GM19240 (cell line): ENCODE measurements around the gene SOX18.
"Not testable (repeated sequence)": the region's sequence is repeated elsewhere in the genome, so short reads cannot be mapped to it uniquely, and the experiment has no call there.

Experiments
- DNase-seq: peaks from one replicate; pipeline ENCODE4 v3.0.0; 2011; ENCODE audit warnings: low spot score; ENCODE audit not compliant: insufficient read length

The SOX18 gene

DNA sequence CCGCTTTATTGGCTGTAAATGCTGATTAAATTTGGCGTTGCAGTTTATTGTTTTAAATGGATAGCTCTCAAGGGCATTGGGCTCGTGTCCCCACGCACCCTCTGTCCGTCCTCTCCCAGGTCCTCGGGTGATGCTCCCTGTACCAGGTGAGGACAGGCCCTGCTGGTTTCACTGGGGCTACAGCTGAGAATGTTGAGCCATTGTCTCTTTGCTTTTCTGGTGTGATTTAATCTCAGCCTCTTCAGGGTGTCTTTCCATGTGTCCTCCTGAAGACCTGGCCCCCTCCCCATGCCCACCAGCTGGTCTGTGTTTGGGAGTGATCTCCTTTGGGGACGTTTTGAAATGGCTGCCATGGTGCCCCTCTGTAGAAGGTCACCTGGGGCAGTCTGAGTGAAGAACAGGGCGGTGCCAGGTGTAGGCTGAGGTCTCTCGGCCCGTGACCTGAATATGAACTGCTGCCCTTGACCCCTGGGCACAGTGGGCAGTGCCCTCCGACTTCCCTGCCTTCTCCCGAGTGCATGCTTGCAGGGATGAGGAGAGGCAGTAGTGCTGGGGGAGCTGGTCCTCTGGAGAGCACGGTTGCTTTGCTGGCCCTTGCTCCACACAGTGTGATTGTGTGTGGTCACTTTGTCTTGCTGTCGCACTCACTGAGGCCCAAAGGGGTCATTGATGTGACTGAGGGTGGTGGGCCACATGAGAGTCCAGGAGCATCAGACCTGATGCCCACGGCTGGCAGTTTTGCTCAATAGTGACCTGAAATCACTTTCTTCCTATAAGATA is 25.9 kb downstream of the SOX18 start:
- no peak for DNase-seq

DNA sequence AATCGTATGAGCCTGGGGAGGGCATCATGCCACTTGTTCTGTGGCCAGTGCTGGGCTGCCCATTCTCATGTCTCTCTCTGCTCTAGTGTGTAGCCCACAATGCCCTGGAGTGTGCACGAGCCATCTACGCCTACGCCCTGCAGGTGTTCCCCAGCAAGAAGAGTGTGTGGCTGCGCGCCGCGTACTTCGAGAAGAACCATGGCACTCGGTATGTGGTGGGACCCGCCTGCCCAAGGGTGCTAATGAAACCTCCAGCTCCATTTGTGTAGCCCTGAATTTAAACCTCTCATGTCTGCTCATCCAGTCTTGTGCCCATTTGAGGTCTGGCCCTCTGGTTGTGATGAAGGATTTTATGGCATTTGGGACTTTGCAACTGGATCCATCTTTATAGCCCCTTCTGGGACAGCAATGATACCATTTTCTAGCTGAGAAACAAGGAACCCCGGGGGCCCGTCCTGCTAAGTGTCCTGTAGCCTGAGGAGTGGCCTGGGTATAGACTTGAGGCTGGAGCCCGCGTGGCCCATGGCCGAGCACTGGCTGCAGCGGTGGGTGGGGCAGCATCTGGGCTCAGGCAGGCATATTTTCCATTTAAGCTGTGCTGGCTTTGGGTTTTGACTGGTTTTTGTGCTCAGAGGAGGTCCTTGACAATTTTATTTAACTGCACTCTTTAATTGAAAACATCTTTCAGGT is 26.6 kb downstream of the SOX18 start:
- no peak for DNase-seq

DNA sequence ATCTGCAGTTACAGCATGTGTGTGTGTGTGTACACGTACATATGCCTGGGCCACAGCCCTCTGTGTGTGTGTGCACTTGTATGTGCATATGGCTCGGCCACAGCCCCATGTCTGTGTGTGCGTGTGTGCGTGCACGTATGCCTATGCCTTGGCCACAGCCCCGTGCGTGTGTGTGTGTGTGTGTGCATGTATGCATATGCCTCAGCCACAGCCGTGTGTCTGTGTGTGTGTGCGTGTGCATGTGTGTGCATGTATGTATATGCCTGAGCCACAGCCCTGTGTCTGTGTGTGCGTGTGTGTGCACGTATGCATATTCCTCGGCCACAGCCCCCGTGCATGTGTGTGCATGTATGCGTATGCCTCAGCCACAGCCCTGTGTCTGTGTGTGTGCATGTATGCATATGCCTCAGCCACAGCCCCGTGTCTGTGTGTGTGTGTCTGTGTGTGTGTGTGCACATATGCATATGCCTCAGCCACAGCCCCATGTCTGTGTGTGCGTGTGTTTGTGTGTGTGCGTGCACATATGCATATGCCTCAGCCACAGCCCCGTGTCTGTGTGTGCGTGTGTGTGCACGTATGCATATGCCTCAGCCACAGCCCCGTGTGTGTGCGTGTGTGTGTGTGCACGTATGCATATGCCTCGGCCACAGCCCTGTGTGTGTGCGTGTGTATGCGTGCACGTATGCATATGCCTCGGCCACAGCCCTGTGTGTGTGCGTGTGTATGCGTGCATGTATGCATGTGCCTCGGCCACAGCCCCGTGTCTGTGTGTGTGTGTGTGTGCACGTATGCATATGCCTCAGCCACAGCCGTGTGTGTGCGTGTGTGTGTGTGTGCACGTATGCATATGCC is 28.1 kb downstream of the SOX18 start:
- no peak for DNase-seq

DNA sequence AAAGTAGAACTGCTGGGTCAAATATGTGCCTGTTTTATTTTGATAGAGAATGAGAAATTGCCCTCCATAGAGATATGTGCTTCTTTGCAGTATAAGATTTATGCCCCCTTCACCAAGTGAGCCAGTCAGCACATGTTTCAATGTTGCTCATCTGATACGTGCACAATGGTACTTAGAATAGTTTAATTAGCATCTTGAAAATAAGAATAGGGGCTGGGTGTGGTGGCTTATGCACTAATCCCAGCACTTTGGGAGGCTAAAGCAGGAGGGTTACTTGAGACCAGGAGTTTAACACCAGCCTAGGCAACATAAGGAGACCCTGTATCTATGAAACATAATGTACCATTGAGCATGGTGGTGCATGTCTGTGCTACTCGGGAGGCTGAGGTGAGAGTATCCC is 33.8 kb downstream of the SOX18 start:
- no peak for DNase-seq

DNA sequence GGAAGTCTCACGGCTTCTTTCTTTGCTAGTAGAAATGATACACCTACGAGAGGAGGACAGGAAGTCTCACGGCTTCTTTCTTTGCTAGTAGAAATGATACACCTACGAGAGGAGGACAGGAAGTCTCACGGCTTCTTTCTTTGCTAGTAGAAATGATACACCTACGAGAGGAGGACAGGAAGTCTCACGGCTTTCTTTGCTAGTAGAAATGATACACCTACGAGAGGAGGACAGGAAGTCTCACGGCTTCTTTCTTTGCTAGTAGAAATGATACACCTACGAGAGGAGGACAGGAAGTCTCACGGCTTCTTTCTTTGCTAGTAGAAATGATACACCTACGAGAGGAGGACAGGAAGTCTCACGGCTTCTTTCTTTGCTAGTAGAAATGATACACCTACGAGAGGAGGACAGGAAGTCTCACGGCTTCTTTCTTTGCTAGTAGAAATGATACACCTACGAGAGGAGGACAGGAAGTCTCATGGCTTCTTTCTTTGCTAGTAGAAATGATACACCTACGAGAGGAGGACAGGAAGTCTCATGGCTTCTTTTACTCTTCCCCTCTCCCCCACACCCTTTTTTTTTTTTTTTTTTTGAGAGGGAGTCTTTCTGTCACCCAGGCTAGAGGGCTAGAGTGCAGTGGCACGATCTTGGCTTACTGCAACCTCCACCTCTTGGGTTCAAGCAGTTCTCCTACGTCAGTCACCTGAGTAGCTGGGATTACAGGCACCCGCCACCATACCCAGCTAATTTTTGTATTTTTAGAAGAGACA is 36.9 kb downstream of the SOX18 start:
- DNase-seq: not testable (repeated sequence)

DNA sequence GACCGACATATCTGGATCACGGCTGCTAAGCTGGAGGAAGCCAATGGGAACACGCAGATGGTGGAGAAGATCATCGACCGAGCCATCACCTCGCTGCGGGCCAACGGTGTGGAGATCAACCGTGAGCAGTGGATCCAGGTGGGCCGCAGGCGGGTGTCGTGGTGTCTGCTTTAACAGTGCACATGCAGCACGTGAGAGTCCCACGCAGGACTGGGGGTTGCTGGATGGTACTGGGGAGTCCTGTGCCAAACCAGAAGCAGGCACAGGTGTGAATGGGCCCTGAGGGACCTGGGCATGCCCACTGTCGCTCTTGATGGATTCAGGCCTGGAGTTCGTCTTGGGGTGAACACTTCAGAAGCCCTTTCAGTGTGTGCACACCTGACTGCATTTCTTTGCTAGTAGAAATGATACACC is 38.1 kb downstream of the SOX18 start:
- DNase-seq: no peak

DNA sequence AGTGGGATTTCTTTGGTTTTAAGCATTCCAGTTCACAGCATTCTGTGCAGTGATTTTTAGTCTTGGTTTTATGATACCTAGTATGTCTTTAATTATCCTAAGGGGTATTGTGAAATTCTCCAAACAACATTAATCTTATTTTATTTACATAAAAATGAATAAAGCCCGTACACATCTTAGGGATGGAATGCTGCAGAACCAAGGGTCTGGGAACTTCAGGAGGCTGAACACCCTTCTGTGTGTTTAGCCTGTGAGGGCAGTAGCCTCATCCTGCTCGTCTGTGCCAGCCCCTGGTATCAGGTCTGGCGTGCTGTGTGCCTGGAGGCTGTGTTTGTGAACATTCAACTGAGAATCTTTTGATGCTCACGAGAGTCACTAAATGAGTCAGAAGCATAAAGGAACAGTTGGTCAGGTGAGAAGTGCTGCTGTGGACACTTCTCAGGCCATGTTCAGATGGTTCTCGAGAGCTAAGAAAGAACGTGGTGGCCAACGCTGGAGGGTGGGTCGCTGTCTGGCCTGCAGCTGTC is 38.7 kb downstream of the SOX18 start:
- no peak for DNase-seq

DNA sequence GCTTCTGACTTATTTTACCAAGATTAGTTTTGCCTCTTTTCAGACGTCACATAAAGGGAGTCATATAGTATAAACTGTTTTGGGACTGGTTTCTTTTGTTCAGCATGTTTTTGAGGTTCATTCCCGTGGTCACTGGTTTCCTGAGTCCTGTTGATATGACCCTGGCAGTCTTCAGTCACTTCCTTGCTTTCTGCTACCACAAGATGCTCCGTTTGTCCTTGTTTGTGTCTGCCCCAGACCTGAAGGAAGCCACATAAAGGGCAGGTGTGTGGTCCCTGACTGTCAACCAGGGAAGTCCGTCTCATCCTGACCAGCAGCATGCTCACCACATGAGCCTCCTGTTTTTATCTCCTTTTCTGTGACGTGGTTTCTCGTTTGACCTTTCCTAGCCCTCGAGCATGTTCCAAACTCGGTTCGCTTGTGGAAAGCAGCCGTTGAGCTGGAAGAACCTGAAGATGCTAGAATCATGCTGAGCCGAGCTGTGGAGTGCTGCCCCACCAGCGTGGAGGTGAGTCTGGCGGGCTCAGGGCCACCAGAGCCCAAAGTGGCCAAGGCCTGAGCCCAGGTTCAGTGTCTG is 39.5 kb downstream of the SOX18 start:
- DNase-seq: no peak

DNA sequence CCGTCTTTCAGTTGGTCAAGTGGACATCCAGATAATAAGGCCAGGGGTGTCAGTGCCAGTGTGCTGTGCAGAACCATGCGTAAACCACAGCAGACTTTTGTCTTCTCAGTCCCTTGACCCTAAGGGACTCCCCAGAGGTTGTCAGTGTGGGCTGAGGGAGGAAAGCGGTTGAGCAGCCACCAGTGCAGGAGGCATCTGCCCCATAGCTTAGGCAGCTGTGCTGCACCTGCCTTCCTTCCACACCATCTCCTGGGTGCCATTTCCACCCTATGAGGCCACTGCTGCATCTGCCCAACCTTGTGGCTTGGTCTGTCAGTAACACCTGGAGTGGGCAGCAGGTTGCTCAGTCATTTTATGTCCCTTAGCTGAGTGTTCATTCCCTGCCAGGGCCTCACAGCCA is 42.5 kb downstream of the SOX18 start:
- no peak for DNase-seq

DNA sequence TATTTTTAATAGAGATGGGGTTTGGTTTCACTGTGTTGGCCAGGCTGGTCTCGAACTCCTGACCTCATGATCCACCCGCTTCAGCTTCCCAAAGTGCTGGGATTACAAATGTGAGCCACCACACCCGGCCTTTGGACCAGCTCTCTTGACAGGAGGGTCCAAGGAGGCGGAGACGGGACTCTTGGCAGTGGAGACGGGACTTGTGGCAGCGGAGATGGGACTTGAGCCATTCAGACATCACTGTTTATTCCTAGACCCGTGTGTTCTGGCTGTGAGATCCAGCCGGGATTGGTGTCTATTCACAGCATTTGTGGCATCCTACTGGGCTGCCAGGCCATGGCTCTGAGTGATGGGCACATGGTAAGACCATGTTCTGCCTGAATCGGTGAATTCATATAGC is 42.9 kb downstream of the SOX18 start:
- no peak for DNase-seq

DNA sequence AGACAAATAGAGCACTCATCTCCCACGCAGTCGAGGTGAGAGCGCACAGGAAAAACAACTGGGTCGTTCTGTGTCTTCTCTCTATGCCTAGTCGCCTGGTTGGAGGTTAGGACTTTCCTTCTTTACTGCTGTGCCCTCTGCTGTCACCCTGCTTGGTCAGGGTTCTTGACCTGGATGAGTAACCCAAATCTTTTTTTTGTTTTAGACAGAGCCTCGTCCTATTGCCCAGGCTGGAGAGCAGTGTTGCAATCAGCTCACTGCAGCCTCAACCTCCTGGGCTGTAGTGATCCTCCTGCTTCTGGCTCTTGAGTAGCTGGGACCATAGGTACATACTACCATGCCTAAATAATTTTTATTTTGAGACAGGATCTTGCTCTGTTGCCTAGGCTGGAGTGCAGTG is 44.0 kb downstream of the SOX18 start:
- DNase-seq: no peak

DNA sequence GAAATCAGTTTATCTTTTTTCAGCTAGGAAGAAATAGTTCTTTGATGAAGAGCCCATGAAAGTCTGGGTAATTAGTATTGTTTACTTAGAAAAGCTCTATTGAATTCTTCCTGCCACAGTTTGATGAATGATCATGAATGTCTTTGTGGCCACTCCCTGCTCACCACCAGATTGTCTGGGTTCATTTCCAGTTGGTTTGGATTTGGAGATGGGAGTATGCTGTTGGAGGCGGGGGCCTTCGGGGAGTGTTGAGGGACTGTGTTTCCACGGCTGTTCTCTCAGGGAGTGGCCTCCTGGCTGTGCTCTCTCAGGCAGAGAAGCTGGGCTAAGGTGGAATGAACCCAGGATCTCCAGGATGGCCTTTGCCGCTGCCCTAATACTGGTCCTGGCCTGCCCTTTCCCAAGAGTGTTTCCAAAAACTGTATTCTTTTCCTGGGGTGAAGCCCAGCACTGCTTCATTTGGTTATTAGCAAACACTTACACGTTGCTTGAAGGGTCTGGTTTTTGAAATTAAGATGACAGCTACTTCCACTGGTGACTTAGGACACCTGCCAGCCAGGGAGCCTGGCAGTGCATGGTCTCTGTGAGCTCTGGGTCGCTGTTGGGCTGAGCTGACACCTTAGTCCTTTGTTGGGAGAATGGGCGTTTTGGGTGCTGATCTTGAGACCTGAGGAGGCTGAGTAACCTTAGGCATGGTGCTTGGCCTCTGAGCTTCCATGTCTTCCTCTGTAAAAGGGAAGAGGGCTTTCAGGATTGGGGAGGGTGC is 45.3 kb downstream of the SOX18 start:
- DNase-seq: no peak

DNA sequence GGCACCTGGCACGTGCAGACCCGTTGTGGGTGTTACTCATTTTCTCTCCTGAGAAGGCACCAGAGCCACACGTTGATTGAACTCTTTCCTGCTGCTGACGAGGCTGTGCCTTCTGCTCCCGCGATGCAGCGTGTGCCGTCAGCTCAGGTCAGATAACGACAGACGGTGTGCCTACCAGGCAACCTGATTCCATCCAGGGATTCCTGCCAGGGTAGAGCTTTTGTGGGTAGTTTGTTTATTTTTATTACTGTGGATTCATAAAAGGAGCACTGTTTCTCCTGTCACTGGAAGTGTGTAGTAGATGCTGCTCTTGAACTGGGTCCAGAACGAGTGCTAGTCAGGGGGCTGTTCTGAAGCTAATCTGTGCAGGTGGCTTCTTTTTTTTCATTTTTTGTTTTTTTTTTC is 47.8 kb downstream of the SOX18 start:
- DNase-seq: no peak

DNA sequence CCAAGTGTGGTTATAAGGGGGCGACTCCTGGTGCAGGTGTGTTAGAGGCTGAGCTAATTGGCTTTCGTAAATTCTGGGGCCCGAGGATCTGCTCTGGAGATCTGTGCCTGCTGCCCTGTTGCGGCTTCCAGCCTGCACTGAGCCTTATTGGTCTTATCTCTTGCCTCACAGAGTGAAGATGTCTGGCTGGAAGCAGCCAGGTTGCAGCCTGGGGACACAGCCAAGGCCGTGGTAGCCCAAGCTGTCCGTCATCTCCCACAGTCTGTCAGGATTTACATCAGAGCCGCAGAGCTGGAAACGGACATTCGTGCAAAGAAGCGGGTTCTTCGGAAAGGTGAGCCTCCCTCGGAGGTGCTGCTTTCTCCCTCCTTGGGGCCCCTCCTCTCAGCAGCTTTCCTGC is 48.5 kb downstream of the SOX18 start:
- no peak for DNase-seq
